Measurements from ENCODE around the gene NMT1. TPM values are rescaled to one million over a fixed set of nuclear protein-coding genes. Genes with fewer than 3 reads are reported as not detected.
A peak's percentile ranks its signal among the peaks of the same experiment; 100 is the strongest.

Gene NMT1
- total RNA-seq, 1 experiment from 2014 or later, result 173 TPM

- RAD21 ChIA-PET (ENCODE audit: low non-redundant PET in 1 of 2, low total read pairs in 2 of 2, uncharacterized antibody in 2 of 2, unreplicated experiment in 2 of 2), result interaction anchor here (1.0 to 3.2 kb wide), 4 partner anchors 11 to 48 kb away, joined by 3 to 20 read pairs (median 12); partner anchors contain the start of gene ACBD4 (in 1 of the 2)
- Histone ChIP-seq H4K20me1 (ENCODE audit: insufficient read depth) (peaks cover 14% of the 10 kb centered on the region; the same call in 1 of the 2 replicates), H3K9me3 (ENCODE audit: control insufficient read depth in 1 of 2, insufficient read depth in 1 of 2, low read depth in 1 of 2, low read length in 2 of 2) (no peaks in the 10 kb centered on the region), H3K9me2 (ENCODE audit: insufficient read depth) (no peaks in the 10 kb centered on the region), H3K4me3 (replicated peaks in 1 of 2; ENCODE audit: low read depth in 1 of 2, low read length in 2 of 2) (peak overlapping the region; percentile 95 to 96), H3K79me2 (ENCODE audit: insufficient read depth, low read length) (peaks cover 34% of the 10 kb centered on the region), H3K27me3 (ENCODE audit: insufficient read depth, low read length) (no peaks in the 10 kb centered on the region), H2AFZ (ENCODE audit: low read depth, low read length, poor library complexity, severe bottlenecking) (no peak overlapping the region), H3K9ac (ENCODE audit: low read length) (peak overlapping the region; percentile 89), H3K4me1 (ENCODE audit: control insufficient read depth in 1 of 2, insufficient read depth in 2 of 2, low read length in 2 of 2) (peaks cover 21 to 37% of the 10 kb centered on the region in 2 experiments), H3K4me2 (ENCODE audit: low read length) (peak overlapping the region; percentile 92), H3K27ac (ENCODE audit: low read depth, low read length) (peak overlapping the region; percentile 94), H3K36me3 (ENCODE audit: control insufficient read depth in 1 of 2, insufficient read depth in 2 of 2, low read length in 2 of 2) (peaks cover 0 to 3% of the 10 kb centered on the region in 2 experiments; a peak in 1 of 4 replicates)
- intact Hi-C loops (cut with micrococcal nuclease), result loop anchor here (2.0 to 5.0 kb wide), 2 partner anchors 23 to 277 kb away; no protein-coding TSS in a partner anchor
- no peak for TF ChIP-seq CTCF (IDR thresholded peaks at IDR 0.05 in 2 of 3, conservative IDR thresholded peaks at IDR 0.05 in 1 of 3; ENCODE audit: borderline replicate concordance in 1 of 3, insufficient read depth in 1 of 3, low read depth in 2 of 3, low read length in 2 of 3)
- 0 out of 2 replicates have a peak, but pooled peaks have one; percentile 30 for TF ChIP-seq SIN3A (IDR thresholded peaks at IDR 0.05; ENCODE audit: low read depth)
- TF ChIP-seq MAX (IDR thresholded peaks at IDR 0.05), result no peak
- TF ChIP-seq POLR2AphosphoS5 (IDR thresholded peaks at IDR 0.05; ENCODE audit: low read depth, low read length), result peak; percentile 78
- POLR2A ChIA-PET, result interaction anchor here (0.7 to 7.3 kb wide), 20 partner anchors 10 to 355 kb away, joined by 3 to 258 read pairs (median 7); partner anchors contain the start of genes ACBD4, EFTUD2, HEXIM2 and PLCD3
- CTCF ChIA-PET, result interaction anchor here (1.0 to 10.2 kb wide), 12 partner anchors 8 to 100 kb away, joined by 3 to 131 read pairs (median 6); partner anchors contain the start of genes ACBD4 and HEXIM2
- DNase-seq (ENCODE audit: low read depth, low spot score) (no peak), ATAC-seq (no peak)
- no TSS peak for BruUV-seq (replicated peaks)
Measured at GRCh38 chr17:45149669-45150664, 88.8 kb downstream of the NMT1 start.

Data from HCT116 (cell line).